Stimulated activated CD8-positive, alpha-beta memory T cell treated with anti-CD3 and anti-CD28 coated beads, Interleukin-4, amount 100 ng/mL, for 1 hour (primary cell): ENCODE results near the gene PLK3.
A peak's percentile ranks its signal among the peaks of the same experiment; 100 is the strongest.
"Not testable (repeated sequence)": the region's sequence is repeated elsewhere in the genome, so short reads cannot be mapped to it uniquely, and the experiment has no call there.

Experiments
- DNase-seq, 2 donors: peaks; one replicate each; pipeline ENCODE4 v3.0.0-alpha.2; 2020; ENCODE audit warnings: low read depth in 2 of 2, low spot score in 1 of 2

PLK3 gene

GRCh38 chr1:44786841-44787426 is 13.2 kb upstream of the PLK3 start:
- no peak for DNase-seq

DNA sequence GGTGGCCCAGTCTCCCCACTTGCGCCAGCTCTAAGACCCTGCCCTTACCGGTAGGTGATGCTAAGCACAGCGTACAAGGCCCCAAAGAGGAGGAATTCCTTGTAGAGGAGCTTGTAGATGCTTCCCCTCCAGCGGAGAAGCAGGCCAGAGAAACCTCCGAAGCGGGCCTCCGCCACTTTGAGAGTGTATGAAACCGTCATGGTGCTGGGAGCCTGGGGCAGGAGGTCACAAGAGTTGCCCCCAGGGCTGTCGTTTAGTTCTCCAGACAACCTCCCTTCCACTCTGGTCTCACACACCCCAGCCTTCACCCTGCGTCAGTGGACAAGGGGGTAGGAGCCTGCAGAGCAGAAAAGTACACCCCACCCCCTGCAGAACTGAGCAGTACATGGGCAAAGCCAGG is 12.7 kb upstream of the PLK3 start:
- no peak for DNase-seq

DNA sequence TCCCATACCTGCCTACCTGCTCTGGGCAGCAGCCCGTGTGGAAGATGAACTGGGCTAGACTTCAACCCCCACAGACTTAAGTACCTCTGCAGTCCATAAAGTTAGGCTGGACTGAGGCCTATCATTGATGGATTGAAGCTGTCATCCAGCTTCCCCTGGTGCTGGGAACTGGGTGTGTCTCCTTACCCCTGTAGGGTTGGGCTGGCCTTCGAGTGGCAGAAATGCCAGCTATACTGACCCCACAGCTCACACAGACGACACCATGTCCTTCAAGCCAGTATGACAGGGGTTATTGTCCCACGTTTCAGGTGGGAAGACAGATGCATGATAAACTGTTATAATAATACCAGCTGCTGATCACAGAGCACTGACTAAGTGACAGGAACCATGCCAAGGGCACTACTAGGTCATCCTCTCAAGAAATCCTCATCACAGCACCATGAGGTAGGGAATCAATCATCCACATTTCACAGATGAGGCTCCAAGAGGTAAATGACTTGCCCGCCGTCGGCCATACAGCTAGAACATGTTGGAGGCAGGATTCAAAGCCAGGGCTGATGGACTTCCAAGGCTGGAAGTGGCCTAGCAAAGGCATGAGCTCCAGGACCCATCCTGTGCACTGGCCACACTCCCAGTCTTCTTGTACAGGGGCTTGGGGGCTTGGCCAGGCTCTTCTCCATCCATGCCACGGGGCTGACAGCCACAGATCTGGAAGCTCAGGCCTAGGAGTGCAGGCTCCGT is 11.9 kb upstream of the PLK3 start, which contains the start of gene BEST4:
BEST4 (minus strand) TSS at position 51 of the 741 bp plus-strand sequence. CDS start 465 bp downstream, outside the sequence.
- no peak for DNase-seq

DNA sequence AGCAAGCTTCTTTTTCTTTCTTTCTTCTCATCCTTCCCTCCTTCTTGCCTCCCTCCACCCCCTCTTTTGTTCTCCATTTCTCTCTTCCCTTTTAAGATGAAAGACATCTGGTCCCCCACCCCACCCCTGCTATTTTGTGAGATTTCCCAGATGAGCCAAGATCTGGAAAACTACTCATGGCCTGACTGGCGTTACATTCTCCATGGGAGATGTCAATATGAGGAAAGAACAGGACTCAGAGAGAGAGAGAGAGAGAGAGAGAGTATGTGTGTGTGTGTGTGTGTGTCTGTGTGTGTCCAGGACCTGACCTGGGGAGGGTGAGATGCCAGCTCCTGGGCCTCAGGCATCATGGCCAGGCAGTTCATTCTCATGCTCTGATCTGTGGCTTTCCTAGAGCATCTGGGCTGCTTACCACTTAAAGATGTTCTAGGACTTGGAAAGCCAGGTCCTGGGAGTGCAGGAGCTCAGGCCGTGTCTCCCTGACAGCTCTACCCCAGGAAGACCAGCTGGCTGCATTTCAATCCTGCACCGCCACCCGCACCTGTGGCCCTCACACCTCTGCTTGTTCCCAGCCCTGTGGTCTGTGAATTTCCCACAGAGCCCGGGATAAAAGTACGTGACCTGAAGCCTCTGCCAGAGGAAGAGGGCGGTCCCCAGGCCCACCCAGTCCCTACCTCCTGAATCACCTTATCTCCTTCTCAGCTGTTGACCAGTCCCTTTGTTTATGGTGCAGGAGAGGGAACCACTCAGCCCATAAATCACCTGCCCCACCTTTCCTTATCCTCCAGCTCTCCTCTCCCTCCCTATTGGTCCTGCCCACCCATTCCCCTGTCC is 9.0 kb upstream of the PLK3 start:
- no peak for DNase-seq

- DNase-seq: no peak
Observed at GRCh38 chr1:44792736-44793502, 7.3 kb upstream of the PLK3 start.

- not testable (repeated sequence) for DNase-seq
Observed at GRCh38 chr1:44797886-44798285, 2.3 kb upstream of the PLK3 start.

GRCh38 chr1:44798481-44799365 is 1.5 kb upstream of the PLK3 start:
- DNase-seq: no peak

DNA sequence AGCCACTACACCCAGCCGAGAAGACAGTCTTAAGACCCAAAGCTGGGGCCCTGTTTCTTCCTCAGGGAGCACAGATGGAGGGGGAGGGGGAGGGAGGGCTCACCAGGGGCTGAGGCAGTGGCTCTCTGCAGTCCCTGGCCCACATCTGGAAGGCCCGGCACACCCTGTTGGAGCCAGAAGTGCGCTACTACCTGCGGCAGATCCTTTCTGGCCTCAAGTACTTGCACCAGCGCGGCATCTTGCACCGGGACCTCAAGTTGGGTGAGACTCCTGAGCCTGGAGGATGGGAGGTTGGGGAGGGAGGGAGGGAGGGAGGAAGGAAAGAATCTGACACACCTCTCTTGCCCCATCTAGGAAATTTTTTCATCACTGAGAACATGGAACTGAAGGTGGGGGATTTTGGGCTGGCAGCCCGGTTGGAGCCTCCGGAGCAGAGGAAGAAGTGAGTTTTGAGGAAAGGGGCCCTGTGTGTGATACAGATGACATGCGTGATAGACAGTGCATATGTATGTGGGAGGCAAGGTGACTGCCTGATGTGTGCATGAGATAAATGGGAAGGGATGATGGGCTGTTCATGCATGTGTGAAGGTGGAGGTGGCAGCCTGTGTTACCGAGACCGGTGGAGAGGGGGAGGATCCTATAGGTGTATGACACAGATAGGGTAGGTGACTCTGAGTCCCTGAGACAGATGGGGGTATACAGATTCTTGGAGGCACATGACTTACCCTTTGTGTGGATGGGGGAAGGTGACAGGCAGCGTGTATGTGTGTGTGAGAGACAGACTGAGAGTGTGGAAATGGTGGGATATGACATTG is 1.5 kb downstream of the PLK3 start:
- DNase-seq: no peak

DNA sequence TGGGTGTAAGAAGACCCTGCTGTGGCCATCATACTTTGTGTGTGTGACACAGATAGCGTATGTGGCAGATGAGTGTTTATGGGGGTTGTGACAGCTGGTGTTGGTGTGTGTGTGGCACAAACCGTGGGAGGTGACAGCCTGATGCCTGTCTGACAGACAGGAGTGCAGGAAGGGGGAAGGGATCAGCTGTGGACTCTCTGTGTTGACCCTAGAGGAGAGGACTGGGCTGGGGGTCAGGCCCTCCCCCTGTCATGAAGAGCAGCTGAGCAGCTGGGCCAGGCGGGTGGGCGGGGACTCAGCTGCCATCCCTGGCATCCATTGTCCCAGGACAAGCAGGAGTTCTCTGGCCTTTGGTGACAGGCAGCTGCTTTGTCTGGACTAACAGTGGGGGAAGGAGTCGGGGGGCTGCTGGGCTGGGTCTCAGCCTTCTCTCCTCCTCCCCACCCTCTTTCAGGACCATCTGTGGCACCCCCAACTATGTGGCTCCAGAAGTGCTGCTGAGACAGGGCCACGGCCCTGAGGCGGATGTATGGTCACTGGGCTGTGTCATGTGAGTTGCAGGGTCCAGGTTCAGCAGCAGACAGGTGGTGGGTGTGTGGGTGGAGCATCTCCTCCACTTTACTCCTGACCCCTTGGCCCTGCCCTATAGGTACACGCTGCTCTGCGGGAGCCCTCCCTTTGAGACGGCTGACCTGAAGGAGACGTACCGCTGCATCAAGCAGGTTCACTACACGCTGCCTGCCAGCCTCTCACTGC is 2.3 kb downstream of the PLK3 start:
- no peak for DNase-seq

GRCh38 chr1:44803062-44803311 is 2.8 kb downstream of the PLK3 start:
- no peak for DNase-seq

GRCh38 chr1:44803312-44804095 is 3.3 kb downstream of the PLK3 start:
- DNase-seq: no peak

GRCh38 chr1:44805311-44806024 is 5.3 kb downstream of the PLK3 start:
- DNase-seq: no peak

- no peak for DNase-seq
Observed at GRCh38 chr1:44806025-44806703, 6.0 kb downstream of the PLK3 start.

DNA sequence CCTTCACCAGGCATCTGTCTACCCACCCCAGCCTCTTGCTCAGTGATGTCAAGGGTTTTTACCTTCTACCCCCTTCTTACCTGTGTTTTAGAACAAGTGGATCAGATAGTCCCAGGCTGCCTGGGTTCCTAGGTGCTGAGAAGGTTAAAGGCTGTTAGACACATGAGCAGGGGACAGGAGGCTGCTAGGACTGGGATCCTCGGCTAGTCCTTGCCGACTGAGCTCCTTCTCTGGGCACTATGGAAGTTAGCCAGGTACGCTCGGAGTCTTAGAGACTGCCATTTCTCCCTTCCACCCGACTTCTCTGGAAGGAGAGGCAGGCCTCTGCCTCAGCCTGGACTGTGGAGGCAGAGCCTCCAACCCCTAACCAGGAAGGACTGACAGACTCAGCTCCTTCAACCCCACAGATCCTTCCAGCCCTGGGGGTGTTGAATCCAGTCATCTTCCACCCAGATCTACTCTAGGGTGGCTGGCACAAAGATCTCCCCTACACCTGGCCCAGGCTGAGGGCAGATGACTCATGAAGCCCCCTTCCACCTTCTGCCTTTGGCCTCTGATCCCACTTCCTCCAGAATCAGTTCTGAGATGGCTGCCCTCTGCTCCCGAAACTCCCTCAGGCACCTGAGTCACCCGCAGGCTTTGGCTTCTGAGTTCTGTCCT is 6.7 kb downstream of the PLK3 start, which contains the start of gene DYNLT4:
DYNLT4 (minus strand) TSS at position 648 of the 660 bp plus-strand sequence. CDS start 683 bp downstream, outside the sequence.
- no peak for DNase-seq

- peak; percentile 71 to 83 for DNase-seq
Observed at GRCh38 chr1:44807364-44808062, 7.3 kb downstream of the PLK3 start.
